Cerebellar cortex (tissue), 1 donor: Measurements from ENCODE around the gene TRIM46.

ENCODE experiments used
- DNase-seq: peaks from one replicate; pipeline ENCODE4 v3.0.0-alpha.2; 2015; ENCODE audit warnings: low spot score

Gene TRIM46

GRCh38 chr1:155173478-155174323 lies at the start of gene TRIM46:
TSS of gene TRIM46 (plus strand) at chr1:155173849. CDS start at chr1:155173967, 118 bp downstream.
- peak; percentile 67 for DNase-seq

GRCh38 chr1:155124503-155125463 lies 48.9 kb upstream of the TRIM46 start:
- DNase-seq, result no peak

- DNase-seq, result peak; percentile 25
These were observed 48.1 kb upstream of the TRIM46 start for GRCh38 chr1:155125511-155125945.

- DNase-seq, result peak; percentile 66
These were observed 47.6 kb upstream of the TRIM46 start for GRCh38 chr1:155125946-155126555.

- peak; percentile 56 for DNase-seq
These were observed 47.0 kb upstream of the TRIM46 start for GRCh38 chr1:155126556-155127104.

- DNase-seq, result peak; percentile 64
These were observed 46.3 kb upstream of the TRIM46 start, which contains the start of gene EFNA1 for GRCh38 chr1:155127105-155127966. TSS of gene EFNA1 (plus strand) at chr1:155127876. CDS start at chr1:155127978, 102 bp downstream.

- no peak for DNase-seq
These were observed 45.5 kb upstream of the TRIM46 start for GRCh38 chr1:155127967-155128754.

- DNase-seq, result peak; percentile 38
These were observed 44.7 kb upstream of the TRIM46 start for GRCh38 chr1:155128755-155129473.

- DNase-seq, result no peak
These were observed 43.2 kb upstream of the TRIM46 start for GRCh38 chr1:155130272-155131006.

GRCh38 chr1:155131285-155131684 lies 42.4 kb upstream of the TRIM46 start:
- DNase-seq, result no peak

- DNase-seq, result no peak
These were observed 41.8 kb upstream of the TRIM46 start for GRCh38 chr1:155131856-155132255.

GRCh38 chr1:155133799-155134281 lies 39.8 kb upstream of the TRIM46 start:
- DNase-seq, result no peak

- DNase-seq, result no peak
These were observed 39.3 kb upstream of the TRIM46 start for GRCh38 chr1:155134322-155134721.

GRCh38 chr1:155134880-155135414 lies 38.7 kb upstream of the TRIM46 start:
- peak; percentile 73 for DNase-seq

- peak; percentile 94 for DNase-seq
These were observed 38.1 kb upstream of the TRIM46 start, which contains the start of gene SLC50A1 for GRCh38 chr1:155135415-155136028. TSS of gene SLC50A1 (plus strand) at chr1:155135852. CDS start at chr1:155135912, 60 bp downstream.

GRCh38 chr1:155136748-155137147 lies 36.9 kb upstream of the TRIM46 start:
- DNase-seq, result no peak

GRCh38 chr1:155137154-155137949 lies 36.3 kb upstream of the TRIM46 start:
- no peak for DNase-seq
